ENCODE results near the gene KCNE4.

The KCNE4 gene

DNA sequence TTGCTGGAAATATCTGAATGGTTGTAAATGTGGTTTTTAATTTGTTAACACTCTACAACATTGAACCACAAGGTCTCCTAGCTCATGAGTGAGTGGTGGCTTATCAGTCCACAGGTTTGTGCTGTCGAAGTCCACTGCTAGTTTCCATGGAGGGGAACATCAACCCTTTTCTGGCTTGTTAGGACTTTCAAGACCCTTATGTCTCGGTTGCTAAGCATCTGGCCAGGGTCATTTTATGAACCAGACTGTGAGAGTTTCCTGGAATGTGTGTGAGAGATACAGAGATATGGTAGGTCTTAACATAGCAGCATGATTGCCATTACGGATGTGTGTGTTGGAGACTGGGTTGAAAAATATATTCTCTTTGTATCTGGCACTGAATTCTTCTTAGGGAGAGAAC, 36.9 kb downstream of the KCNE4 start:
- DNase-seq = no peak

DNA sequence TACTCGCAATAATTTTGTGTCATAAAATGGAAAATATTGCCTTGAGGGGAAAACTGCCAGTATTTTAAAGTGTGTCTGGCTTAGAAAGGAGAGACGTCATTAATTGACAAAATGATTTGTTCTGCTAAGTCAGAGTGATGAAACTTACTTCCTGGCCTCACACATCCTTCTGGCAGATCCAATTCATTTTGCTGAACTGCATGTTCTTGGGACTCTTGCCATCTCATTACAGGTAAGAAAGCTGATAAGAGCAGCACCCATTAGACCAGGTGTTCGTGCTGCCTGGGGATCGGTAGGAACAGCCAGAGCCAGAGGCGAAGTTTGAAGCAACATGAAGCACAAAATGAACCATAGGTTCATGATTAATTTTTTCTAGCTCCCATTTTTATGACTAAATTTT, 38.0 kb downstream of the KCNE4 start:
- no peak for DNase-seq

DNA sequence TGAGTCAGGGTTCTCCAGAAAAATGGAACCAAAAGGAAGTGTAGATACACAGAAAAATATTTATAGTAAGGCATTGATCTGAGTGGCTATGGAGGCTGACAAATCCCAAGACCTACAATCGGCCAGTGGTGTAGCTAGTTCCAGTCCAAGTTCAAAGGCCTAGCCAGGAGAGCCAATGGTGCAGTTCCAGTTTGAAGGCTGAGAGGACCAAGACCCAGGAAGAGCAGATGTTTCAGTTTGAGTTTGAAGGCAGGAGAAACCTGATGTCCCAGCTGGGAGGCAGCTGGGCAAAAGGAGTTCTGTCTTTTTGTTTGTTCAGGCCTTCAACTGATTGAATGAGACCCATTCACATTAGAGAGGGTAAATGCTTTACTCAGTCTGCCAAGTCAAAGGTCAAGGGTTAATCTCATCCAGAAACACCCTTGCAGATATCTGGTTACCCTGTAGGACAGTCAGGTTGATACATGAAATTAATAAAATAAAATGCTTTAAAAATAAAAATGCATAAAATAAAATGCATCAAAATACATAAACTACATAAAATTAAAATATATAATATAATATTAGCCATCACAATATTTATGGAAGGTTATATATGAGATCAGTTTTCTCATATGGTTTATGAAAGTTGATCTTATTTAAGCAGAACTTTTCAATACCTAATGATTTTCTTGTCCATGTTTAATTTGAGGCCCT, 38.7 kb downstream of the KCNE4 start:
- no peak for DNase-seq

DNA sequence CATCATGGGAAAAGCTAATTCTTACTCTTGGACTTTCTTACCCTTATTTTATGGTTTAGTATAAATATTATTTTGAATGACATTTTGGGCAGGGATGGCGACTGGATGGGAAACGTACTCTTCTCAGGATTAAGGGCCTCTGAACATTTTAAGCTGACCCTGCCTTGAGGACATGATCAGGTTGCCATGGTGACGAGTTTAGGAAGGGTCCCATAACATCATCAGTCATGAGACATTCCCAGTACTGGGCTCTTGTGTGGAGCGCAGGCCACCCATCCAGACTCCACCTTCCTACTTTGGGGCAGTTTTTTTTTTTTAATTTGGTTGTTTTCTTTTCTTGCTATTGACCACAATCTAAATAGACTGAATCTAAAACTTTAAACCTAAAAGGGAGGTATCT, 40.7 kb downstream of the KCNE4 start:
- peak in 1 of 2 experiments; percentile 15 for DNase-seq

DNA sequence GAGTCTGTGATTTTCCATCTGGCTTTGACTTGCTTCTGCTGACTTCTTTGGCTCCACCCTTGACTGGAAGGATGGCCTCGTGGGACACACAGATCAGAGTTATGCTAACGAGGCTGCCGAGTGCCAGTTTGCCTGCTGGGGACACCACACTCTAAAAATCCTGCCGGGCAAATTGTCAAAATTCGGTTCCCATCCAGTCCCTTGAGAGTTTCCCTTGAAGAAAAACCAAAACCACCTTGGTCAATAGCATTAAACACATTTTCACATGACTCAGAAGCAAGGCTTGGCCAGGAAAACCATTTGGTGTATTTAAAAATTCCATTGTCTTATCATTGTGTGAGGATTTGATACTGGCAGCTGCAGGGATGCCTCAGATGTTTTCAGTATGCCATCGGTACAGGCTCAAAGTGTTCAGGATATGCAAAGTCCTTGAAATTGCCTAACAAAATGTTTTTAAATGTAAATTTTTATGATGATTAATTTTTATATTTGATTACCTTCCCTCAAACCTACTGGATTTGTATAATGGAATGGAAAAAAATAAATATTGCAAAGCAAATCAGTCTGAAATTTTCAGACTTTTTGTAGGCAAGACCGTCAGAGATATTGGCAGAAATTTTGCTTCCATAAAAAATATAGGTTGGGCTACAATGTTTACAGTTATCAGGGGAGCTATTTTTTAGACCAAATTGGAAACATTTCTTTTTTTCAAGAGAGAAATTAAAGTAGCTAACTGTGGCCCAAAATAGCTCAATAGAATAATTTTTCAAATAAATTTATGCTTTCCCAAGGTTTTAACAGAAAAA, 41.6 kb downstream of the KCNE4 start:
- peak in 1 of 2 experiments; percentile 37 for DNase-seq

DNA sequence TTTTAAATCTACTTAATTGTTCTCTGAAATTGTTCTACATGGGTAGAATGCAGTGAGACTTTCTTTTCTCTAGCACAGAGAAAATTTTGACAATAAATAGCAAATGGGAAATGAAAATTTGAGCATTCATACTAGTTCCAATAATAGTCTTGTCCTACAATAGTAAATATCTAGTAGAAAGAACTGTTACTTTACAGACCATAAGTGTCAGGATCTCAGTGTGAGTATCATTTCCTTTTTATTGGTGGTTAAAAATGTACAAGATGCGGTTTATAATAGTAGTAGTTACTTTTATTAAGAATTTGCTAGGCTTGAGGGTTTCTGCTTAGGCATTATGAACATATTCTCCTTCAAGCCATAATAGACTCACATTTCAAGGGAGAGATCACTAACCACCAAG, 43.2 kb downstream of the KCNE4 start:
- DNase-seq = no peak

DNA sequence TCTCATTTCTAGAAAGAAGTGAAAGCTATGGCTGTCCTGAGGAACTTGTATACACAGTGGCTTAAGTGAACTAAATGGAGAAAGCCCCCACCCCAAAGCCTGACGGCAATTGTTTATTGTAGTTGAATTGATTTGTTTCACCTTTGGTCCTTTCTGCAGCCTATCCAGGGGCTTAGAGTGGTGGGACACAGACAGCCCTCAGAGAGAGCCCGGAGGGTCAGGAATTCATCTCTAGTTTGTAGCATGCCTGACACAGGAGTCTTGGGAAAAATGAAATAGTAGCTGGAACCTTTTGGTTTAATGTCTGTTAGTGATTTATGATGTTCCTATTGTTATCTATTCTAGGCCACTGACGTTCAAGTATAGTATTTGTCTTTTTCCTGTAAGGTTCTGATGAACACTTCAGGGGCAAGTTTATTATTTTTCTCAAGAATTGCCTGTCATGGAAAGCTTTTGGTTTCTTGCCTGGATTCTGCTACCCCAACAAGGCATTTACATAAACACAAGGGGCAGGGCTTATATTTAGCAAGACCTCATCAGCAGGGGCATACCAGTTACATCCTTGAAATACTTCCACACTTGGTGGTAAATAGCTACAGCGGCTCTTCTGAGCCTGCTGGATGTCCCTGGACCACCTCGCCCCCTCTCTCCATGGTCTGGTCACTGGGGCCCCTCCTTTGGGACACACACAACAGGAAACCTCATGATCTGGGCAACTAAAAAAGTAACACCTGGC, 44.4 kb downstream of the KCNE4 start:
- DNase-seq = no peak

DNA sequence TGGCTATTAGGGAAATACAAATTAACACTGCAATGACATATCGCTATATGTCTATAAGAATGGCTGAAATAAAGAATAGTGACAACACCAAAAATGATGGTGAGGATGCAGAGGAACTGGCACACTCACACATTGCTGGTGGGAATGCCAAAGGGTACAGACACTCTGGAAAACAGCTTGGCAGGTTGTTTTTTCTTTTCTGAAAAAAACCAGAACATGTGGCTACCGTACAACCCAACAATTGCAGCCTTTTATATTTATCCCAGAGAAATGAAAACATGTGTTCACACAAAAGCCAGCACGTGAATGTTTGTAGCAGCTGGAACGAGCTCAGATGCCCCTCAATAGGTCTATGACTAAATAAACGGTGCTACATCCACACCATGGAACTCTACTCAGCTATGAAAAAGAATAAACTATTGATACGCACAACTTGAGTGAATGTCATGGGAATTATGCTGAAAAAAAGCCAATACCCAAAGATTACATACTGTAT, 45.9 kb downstream of the KCNE4 start:
- DNase-seq = no peak

DNA sequence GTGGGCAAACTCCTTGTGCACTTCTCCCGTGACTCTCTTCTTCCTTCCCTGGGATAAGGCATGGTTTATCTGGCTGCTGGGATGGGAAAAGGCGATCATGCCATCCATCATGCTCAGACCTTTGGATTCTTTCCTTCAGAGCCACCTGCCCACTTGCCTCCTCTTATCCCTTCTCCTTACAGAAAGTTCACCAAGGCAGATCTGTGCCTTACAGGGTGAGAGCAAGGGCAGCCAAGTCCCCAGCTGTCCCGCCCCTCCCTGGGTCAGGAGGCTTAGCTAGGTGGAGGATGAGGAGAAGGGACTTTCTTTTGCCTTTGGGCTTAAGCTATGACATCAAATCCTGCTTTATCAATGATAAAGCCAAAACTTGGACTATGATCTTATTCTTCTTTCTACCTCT, 47.6 kb downstream of the KCNE4 start:
- no peak for DNase-seq

DNA sequence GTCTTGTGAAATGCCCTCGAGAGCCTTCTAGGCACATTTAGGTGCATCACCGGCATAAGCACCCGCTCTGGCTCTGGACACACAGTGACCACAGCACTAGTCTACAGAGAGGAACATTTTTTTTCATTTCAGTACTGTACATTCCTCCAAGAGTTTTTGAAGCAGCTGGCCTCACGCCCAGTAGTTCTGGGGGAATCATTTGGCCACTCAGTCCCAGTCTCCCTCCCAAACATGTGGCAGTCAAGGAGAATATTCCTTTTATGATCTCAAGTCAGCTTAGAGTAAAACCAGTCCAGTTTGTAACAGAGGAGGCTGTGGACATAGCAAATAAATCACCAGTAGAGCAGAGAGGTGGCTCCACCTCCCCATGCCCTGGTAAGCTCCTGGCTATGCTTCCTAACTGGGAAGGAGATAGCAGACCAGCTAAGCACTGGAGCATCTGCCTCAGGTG, 48.1 kb downstream of the KCNE4 start:
- peak in 1 of 2 experiments; percentile 15 for DNase-seq

DNA sequence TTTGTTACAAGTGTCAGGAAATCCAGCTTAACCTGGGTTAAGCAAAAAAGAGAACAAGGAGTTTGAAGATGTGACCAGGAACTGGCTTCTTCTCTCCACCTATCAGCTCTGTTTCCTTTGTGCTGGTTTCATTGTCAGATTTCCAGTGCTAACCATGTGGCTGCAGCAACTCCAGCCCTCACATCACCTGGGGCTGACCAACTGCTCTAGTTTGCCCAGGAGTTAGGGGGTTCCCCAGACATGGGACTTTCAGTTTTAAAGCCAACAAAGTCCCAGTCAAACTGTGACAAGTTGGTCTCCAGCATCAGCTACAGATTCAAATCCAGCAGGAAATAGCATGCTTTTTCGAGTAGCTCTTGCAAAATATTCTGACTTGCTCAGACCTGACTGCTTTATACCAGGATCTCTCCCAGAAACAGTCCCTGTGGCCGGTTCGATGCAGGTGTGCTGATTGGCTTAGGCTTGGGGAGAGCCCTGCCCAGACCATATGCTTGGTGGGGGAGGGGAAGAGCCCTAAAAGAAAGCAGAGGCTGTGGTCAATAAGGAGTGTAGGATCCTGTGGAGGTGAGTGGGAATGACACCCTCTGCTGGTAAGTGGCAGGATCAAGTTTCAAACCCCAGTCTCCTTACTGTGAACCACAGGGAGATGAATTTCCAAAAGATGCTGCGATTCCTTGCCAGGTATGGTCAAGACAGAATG, 49.5 kb downstream of the KCNE4 start:
- DNase-seq = peak; percentile 89 to 94

DNA sequence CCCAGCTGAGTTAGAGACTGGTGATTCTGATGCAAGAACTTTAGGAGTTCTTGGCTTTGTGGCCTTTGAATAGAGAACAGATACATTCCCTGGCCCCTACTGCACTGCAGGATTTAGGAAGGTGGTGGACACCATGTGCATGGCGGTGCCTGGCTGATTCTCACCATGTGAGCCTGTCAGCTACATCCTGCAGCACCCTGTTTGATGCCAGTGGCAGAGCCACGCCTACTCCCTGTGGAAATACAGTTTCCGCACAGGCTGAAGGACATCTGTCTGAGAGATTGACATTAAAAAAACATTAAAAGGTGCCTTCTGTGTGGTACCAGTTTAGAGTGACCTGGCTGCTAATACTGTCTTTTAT, 50.0 kb downstream of the KCNE4 start:
- peak; percentile 73 to 85 for DNase-seq

DNA sequence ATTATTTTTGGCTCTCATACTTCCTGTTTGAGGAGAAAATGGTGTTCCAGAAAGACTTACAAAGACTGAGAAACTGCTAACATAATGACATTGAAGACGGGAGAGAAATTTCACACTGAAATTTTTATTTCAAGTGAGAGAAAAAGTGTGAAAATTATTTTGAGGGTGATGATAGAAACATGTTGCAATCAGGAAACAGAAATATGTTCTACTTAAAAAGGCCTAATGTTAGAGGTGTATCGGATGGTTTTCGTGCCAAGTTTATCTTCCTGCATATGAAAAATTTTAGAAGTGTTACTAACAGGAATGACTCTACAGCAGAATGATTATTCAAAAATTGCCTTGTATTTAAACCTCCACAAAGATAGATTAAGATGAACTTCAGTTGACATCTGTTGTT, 50.5 kb downstream of the KCNE4 start:
- DNase-seq = peak in 1 of 2 experiments; percentile 43

DNA sequence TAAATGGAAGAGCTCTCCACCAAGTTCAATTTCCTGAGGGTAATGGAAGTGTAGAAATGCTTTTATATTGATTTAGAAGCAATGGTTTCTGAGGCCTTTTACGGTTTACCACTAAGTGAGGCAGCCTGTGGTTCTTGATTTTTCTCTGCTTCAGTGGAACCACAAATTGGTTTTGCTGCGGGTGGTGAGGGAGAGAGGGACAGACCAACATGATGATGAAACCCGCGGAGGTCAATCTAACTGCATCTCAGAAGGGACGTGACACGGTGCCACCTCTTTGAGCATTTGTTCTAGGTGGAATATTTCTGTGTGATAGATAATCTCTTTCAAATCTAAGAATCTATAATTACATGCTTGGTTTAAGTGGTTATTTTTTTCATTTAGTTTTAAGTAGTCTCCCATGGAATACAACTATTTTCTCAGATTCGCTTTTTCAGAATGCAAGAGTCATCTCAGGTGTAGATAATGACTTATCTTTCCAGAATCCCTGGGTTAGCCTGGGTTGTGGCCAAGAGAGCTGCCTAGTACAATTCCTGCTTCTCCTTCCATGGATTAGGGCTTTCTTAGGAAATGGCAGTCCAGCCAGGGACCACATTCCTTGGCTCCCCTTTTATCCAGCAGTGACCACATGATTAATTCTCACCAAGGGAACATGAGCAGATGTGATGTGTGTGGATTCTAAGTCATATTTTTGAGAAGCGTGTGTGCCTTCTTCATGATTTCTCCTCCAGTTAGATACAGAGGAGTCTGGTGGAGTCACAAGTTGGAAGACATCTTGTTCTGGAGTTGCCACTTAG, 52.5 kb downstream of the KCNE4 start:
- DNase-seq = no peak

Measured in NCI-H524 (cell line).